Skin epidermis (tissue), 12 donors: ENCODE results near the gene HBG2.

Source experiments
- H3K27ac ChIP-seq, 21 experiments: fragments of 200-600 bp; sonication (generic) in 11 of 21; one replicate each; pipeline ENCODE4 v1.5.0; 2020; ENCODE audit warnings: mild to moderate bottlenecking in 3 of 21, inconsistent platforms in 2 of 21, moderate library complexity in 2 of 21
- H3K4me3 ChIP-seq, 7 experiments: fragments of 200-600 bp; sonication (generic) in 2 of 7; one replicate each; pipeline ENCODE4 v1.5.0; 2020; ENCODE audit warnings: inconsistent platforms in 2 of 7, mild to moderate bottlenecking in 2 of 7, moderate library complexity in 1 of 7

The HBG2 gene

DNA sequence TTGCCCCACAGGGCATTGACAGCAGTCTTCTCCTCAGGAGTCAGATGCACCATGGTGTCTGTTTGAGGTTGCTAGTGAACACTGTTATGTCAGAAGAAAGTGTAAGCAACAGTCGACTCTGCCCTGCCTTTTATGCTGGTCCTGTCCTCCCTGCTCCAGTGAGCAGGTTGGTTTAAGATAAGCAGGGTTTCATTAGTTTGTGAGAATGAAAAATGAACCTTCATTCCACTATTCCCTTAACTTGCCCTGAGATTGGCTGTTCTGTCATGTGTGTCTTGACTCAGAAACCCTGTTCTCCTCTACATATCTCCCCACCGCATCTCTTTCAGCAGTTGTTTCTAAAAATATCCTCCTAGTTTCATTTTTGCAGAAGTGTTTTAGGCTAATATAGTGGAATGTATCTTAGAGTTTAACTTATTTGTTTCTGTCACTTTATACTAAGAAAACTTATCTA lies 20.2 kb downstream of the HBG2 start, which contains the start of gene HBD:
HBD (minus strand) TSS at position 103 of the 454 bp plus-strand sequence; CDS start at position 53, 50 bp downstream.
- no peak within 1 kb of the TSS for H3K4me3 ChIP-seq
- H3K27ac ChIP-seq: no peak within 1 kb of the TSS

DNA sequence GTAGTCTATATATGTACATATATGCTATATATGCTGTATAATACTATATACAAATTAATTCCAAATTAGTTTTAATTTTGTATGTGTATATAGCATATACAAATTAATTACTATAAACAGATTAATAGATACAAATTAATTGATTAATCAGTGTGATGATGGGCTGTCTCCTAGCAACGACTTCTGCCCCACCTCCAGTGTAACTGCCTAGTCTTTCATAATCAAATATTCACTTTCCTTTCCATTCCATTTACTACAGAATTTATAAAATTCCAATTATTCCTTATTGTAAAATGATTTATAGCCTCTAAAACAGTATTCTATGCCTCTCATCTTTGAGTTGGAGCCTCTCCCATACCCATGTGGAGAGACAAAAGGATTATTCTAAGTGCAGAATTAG lies 21.3 kb downstream of the HBG2 start:
- H3K27ac ChIP-seq: no peak overlapping the region
- no peak overlapping the region for H3K4me3 ChIP-seq

DNA sequence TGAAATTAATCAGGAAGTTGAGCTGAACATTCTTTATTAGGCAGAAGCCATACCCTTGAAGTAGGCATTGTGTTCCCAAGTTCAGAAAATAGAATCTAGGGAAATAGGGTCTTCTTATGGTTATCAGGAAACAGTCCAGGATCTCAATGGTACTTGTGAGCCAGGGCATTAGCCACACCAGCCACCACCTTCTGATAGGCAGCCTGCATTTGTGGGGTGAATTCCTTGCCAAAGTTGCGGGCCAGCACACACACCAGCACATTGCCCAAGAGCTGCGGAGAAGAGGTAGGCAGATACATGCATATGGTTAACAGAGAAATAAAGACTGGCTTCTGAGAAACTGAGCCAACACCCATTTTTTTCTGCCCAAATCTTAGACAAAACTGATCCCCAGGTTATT lies 21.8 kb downstream of the HBG2 start:
- Histone ChIP-seq H3K4me3 (no peak overlapping the region), H3K27ac (no peak overlapping the region)

DNA sequence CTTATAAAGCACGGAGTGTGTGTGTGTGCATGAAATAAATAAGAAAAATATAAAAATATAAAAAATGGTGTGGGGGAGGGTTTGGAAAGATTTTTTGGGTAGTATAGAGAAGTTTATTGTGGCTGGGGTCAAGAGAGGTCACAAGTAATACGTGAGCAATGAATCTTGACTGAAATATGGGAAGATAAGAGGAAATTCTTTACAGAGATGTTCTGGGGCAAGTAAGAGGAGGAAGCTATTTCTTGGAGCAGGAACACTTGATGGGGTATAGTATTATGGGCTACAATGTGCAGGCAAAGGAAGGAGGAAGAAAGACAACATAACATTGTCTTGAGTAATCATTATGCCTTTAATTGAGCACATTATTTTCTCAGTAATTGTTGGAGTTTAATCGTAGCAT lies 22.4 kb downstream of the HBG2 start:
- H3K4me3 ChIP-seq: no peak overlapping the region
- no peak overlapping the region for H3K27ac ChIP-seq

DNA sequence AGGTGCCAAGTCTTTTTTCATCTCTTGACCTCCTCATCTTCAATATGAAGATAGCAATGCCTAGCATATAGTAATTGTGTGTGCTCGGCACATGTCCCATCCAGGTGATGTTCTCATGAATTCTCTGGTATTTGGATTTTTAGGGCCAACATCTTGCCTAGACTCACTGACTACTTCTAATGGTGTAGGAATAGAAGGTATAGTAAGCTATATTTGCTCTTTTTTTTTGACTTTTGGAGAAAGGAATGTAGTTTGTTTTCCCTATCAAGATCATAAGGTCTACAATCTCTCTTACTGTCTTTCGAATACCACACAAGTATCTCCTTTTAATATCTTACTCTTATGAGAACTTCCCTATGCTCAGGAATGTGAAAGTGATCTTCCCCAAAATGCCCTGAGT lies 23.5 kb downstream of the HBG2 start:
- Histone ChIP-seq H3K27ac (no peak overlapping the region), H3K4me3 (no peak overlapping the region)

DNA sequence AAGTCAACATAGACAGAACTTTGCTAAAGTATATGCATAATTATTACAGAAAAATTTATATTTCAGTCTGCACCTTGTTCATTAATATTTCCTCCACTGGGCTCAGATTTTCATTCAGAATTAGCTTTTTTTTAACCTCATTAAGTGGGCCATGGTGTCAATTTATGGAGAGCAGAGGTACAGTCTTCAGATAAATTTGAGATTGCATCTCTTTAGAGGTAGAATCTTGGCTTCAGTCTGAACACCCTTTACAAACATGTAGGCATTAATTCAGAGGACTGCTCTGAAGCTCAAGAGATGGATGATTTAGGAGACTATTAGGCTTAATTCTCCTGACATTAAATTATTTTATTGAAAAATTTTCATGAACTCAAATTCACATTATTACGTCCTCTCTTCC lies 24.3 kb downstream of the HBG2 start:
- H3K27ac ChIP-seq: no peak overlapping the region
- no peak overlapping the region for H3K4me3 ChIP-seq

DNA sequence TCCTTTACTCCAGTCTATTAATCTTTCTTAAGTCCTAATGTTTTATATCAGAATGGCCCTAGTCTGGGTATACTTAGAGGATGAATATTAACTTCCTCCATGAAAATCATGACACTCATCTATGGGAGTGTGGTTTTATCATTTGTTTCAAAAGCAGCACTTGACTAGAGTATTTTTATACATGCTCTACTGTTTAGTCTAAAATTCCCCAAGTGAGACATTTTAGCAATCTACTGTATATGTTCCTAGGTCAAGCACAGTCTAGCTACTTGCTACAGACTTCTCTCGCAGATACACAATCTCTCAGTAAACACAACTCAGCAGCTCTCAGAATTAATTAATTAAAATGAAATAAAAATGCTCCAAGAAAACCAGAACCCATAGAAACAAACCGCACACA lies 24.8 kb downstream of the HBG2 start:
- H3K27ac ChIP-seq: no peak overlapping the region

DNA sequence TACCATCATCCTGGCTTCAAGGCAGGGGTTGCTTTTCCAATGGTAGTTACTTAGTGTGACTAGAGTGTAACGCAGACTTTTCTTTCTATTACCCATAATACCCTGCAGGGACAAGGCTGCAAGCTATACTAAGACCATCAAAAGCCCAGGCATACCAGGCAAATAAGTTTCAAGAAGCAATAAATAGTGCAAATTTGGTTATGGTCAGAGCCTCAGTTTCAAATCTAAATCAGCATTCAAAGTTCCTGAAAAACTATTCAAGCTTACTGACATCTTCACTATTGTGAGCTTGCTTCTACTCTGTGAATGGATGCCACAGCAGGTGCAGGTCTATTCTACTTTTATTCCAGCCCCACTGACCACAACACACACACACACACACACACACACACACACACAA lies 25.2 kb downstream of the HBG2 start:
- Histone ChIP-seq H3K4me3 (no peak overlapping the region), H3K27ac (no peak overlapping the region)

More for the DNA sequence above, 24.8 kb downstream of the HBG2 start:
- no peak overlapping the region for H3K4me3 ChIP-seq

DNA sequence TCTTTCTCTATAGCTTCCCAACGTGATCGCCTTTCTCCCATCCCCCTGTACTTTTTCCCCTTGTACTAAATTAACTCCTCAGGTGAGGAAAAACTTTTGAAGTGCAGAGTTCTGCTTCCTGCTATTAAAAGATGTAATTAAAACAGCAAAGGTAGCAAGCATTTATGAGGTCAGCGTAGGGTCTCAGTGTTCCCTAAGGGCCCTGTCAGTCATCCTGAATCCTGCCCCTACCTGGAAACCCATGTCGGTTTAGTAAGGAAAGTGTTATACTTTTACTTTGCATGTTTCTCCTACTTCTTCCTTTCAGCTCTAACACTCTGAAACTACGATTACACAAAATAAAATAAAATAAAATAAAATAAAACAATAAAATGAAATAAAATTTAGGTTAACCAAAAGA lies 26.5 kb downstream of the HBG2 start:
- H3K4me3 ChIP-seq: no peak overlapping the region
- no peak overlapping the region for H3K27ac ChIP-seq

DNA sequence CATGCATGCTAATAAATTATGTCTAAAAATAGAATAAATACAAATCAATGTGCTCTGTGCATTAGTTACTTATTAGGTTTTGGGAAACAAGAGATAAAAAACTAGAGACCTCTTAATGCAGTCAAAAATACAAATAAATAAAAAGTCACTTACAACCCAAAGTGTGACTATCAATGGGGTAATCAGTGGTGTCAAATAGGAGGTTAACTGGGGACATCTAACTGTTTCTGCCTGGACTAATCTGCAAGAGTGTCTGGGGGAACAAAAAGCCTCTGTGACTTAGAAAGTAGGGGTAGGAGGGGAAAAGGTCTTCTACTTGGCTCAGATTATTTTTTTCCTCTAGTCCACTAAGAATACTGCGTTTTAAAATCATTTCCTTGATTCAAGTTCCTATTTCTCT lies 26.9 kb downstream of the HBG2 start:
- no peak overlapping the region for H3K27ac ChIP-seq
- H3K4me3 ChIP-seq: no peak overlapping the region

DNA sequence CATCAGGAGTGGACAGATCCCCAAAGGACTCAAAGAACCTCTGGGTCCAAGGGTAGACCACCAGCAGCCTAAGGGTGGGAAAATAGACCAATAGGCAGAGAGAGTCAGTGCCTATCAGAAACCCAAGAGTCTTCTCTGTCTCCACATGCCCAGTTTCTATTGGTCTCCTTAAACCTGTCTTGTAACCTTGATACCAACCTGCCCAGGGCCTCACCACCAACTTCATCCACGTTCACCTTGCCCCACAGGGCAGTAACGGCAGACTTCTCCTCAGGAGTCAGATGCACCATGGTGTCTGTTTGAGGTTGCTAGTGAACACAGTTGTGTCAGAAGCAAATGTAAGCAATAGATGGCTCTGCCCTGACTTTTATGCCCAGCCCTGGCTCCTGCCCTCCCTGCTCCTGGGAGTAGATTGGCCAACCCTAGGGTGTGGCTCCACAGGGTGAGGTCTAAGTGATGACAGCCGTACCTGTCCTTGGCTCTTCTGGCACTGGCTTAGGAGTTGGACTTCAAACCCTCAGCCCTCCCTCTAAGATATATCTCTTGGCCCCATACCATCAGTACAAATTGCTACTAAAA lies 27.8 kb downstream of the HBG2 start, which contains the start of gene HBB:
HBB (minus strand) TSS at position 340 of the 579 bp plus-strand sequence; CDS start at position 290, 50 bp downstream.
- no peak within 1 kb of the TSS for H3K4me3 ChIP-seq
- H3K27ac ChIP-seq: no peak within 1 kb of the TSS

DNA sequence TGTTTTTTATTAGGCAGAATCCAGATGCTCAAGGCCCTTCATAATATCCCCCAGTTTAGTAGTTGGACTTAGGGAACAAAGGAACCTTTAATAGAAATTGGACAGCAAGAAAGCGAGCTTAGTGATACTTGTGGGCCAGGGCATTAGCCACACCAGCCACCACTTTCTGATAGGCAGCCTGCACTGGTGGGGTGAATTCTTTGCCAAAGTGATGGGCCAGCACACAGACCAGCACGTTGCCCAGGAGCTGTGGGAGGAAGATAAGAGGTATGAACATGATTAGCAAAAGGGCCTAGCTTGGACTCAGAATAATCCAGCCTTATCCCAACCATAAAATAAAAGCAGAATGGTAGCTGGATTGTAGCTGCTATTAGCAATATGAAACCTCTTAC lies 29.1 kb downstream of the HBG2 start:
- Histone ChIP-seq H3K27ac (no peak overlapping the region), H3K4me3 (no peak overlapping the region)

DNA sequence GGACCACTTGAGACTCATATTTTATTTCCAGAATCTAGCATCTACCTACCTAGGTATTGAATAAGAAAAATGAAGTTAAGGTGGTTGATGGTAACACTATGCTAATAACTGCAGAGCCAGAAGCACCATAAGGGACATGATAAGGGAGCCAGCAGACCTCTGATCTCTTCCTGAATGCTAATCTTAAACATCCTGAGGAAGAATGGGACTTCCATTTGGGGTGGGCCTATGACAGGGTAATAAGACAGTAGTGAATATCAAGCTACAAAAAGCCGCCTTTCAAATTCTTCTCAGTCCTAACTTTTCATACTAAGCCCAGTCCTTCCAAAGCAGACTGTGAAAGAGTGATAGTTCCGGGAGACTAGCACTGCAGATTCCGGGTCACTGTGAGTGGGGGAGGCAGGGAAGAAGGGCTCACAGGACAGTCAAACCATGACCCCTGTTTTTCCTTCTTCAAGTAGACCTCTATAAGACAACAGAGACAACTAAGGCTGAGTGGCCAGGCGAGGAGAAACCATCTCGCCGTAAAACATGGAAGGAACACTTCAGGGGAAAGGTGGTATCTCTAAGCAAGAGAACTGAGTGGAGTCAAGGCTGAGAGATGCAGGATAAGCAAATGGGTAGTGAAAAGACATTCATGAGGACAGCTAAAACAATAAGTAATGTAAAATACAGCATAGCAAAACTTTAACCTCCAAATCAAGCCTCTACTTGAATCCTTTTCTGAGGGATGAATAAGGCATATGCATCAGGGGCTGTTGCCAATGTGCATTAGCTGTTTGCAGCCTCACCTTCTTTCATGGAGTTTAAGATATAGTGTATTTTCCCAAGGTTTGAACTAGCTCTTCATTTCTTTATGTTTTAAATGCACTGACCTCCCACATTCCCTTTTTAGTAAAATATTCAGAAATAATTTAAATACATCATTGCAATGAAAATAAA lies 29.8 kb downstream of the HBG2 start:
- no peak overlapping the region for H3K27ac ChIP-seq
- no peak overlapping the region for H3K4me3 ChIP-seq

DNA sequence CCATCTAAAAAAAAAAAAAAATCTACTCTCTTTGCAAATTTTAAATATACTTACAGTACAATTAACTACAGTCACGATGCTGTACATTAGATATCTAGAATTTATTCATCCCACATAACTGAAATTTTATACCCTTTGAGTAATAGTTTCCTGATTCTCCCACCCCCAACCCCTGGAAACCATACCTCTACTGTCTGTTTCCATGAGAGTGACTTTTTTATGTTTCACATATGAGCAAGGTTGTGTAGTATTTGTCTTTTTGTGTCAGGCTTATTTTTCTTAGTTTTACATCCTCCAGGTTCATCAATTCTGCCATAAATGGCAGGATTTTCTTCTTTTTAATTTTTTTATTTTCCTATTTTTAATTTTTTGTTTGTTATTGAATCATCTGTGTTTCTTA lies 30.9 kb downstream of the HBG2 start:
- no peak overlapping the region for H3K27ac ChIP-seq
- H3K4me3 ChIP-seq: no peak overlapping the region

DNA sequence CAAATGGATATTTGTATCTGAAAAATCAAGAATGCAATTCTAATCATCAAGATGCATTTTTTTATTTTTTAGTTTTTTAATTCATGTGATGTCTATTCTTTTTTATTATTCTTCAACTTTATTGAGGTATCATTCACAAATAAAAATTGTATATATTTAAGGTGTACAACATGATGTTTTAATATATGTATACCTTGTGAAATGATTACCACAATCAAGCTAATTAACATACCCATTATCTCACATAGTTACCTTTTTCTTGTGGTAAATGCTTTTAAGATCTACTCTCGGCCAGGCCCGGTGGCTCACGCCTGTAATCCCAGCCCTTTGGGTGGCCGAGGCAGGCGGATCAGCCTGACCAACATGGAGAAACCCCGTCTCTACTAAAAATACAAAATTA lies 31.4 kb downstream of the HBG2 start:
- Histone ChIP-seq H3K27ac (no peak overlapping the region), H3K4me3 (no peak overlapping the region)

DNA sequence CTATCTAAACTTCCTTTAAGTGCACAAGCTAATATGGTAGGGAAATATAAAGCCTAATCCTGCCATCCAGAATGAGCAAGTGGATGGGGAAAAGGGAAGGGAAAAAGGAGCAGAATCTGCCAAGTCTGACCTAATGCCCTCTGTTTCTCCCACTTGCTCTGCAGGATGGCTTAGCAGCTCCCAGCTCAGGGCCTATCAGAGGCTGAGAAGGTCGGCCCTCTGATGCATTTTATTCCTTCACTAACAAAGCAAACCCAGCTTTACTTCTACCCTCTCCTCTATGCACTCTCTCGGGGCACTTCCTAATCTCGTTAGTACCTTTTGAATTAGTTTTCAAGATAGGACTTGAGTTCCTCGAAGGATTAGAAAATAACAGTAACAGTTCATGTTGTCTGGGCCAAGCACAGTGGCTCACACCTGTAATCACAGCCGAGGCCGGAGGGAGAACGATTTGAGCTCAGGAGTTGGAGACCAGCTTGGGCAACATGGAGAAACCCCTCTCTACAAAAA lies 44.1 kb downstream of the HBG2 start:
- no peak overlapping the region for H3K4me3 ChIP-seq

DNA sequence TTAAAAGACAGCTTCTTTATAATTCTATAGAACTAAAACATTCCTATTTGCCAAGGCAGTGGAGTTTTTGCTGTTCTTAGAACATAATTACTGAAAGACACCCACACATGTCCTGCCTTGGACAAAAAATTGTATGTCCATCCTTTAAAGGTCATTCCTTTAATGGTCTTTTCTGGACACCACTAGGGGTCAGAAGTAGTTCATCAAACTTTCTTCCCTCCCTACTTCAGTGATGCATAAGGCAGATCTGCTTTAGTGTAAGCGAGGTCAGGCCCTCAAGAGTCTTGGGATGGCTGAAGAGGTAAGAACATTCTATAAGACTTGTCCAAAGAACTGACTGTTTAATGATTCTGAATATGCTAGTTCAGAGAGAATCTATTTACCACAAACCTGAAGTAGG lies 49.8 kb downstream of the HBG2 start:
- Histone ChIP-seq H3K4me3 (no peak overlapping the region), H3K27ac (no peak overlapping the region)

More for the DNA sequence above, 44.1 kb downstream of the HBG2 start:
- no peak overlapping the region for H3K27ac ChIP-seq

DNA sequence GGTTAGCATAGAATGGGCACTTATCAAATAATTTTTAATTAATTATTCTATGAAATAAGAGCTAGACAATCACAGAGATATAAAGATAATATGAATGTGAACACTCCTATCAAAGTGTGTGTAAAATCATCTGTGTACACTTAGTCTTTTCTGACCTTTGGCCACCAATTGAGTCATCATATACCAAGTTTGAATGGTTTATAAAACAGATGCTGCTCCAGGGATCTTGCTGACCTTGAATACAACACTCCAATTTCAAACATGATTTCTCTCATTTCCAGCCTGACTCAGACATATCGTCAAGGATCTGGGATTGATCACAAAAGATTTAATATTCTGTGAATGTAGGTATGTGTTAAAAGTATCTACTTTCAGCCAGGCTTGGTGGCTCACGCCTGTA lies 51.2 kb downstream of the HBG2 start:
- Histone ChIP-seq H3K4me3 (no peak overlapping the region), H3K27ac (no peak overlapping the region)
